Measurements from ENCODE around the gene BSCL2.

- peak; percentile 18 for TF ChIP-seq CTCF (IDR thresholded peaks at IDR 0.05; ENCODE audit: low read depth, low read length, poor library complexity, severe bottlenecking)
- TF ChIP-seq EZH2phosphoT487 (IDR thresholded peaks at IDR 0.05; ENCODE audit: borderline replicate concordance, low read length) = no peak
Observed at GRCh38 chr11:62676698-62677097, 30.5 kb downstream of the BSCL2 start.
